GM10847 (cell line): ENCODE data around the gene KCNQ2.

Source experiments
- POLR2A ChIP-seq: IDR thresholded peaks from 2 replicates; pipeline ENCODE4 v1.6.1; 2011; ENCODE audit not compliant: insufficient read length; ENCODE audit errors: extremely low read depth

Gene KCNQ2

GRCh38 chr20:63369024-63369530, 103.4 kb downstream of the KCNQ2 start:
- no peak for TF ChIP-seq POLR2A

GRCh38 chr20:63368151-63368550, 104.3 kb downstream of the KCNQ2 start:
- no peak for TF ChIP-seq POLR2A

- TF ChIP-seq POLR2A, result no peak
Observed at GRCh38 chr20:63367446-63368055, 104.9 kb downstream of the KCNQ2 start.

GRCh38 chr20:63366390-63367365, 105.8 kb downstream of the KCNQ2 start:
- TF ChIP-seq POLR2A, result no peak

- no peak for TF ChIP-seq POLR2A
Observed at GRCh38 chr20:63365601-63366389, 106.7 kb downstream of the KCNQ2 start.

- TF ChIP-seq POLR2A, result no peak
Observed at GRCh38 chr20:63364801-63365585, 107.5 kb downstream of the KCNQ2 start.

- no peak for TF ChIP-seq POLR2A
Observed at GRCh38 chr20:63363981-63364561, 108.4 kb downstream of the KCNQ2 start.

GRCh38 chr20:63363013-63363957, 109.2 kb downstream of the KCNQ2 start:
- no peak for TF ChIP-seq POLR2A

GRCh38 chr20:63362436-63363009, 109.9 kb downstream of the KCNQ2 start:
- TF ChIP-seq POLR2A, result no peak

GRCh38 chr20:63361519-63362435, 110.7 kb downstream of the KCNQ2 start:
- TF ChIP-seq POLR2A, result no peak

- no peak for TF ChIP-seq POLR2A
Observed at GRCh38 chr20:63360850-63361518, 111.5 kb downstream of the KCNQ2 start, which contains the start of gene CHRNA4. Gene CHRNA4 (minus strand): TSS chr20:63361349. CDS start chr20:63361165, 184 bp downstream.
